Mucosa of descending colon (tissue), 3 donors: ENCODE data around the gene ASTN2. TPM values are rescaled to one million over a fixed set of nuclear protein-coding genes. Genes with fewer than 3 reads are reported as not detected.

ENCODE experiments used
- ATAC-seq: fragments of 200-7000 bp; cut with Tn5 transposase; one replicate; pipeline ENCODE4 v1.9.1; 2020; ENCODE audit warnings: mild to moderate bottlenecking, moderate library complexity
- DNase-seq, 3 donors: peaks; one replicate each; pipeline ENCODE4 v3.0.0-alpha.2; 2020
- H3K36me3 ChIP-seq: fragments of 200-600 bp; one replicate; pipeline ENCODE4 v1.8.0; 2021; ENCODE audit warnings: low read depth, mild to moderate bottlenecking
- H3K4me1 ChIP-seq: fragments of 200-600 bp; one replicate; pipeline ENCODE4 v1.8.0; 2021; ENCODE audit warnings: low read depth, mild to moderate bottlenecking
- H3K4me3 ChIP-seq: fragments of 200-600 bp; one replicate; pipeline ENCODE4 v1.8.0; 2021; ENCODE audit warnings: mild to moderate bottlenecking
- H3K9me3 ChIP-seq: fragments of 200-600 bp; one replicate; pipeline ENCODE4 v1.8.0; 2021; ENCODE audit warnings: mild to moderate bottlenecking
- intact Hi-C, 2 donors: fragments of 100-400 bp; cut with DNase I in 1 of 2; cut with micrococcal nuclease in 1 of 2; formaldehyde crosslinking; loops; one replicate each; pipeline versions ENCODE4 v1.11.0 to v1.11.1; 2022; cut with DNase I, micrococcal nuclease
- total RNA-seq, 3 donors: library from RNA; stranded (reverse); fragmentation: NEBNext Ultra II Directional in 2 of 3; extraction: Animal tissue kit (Norgen Biotek cat#: 25700) in 2 of 3; gene quantifications; one replicate each; pipeline versions ENCODE4 v1.2.1 to v1.2.4, GENCODE V29; 2021 to 2023
- TF ChIP-seq, protein P1 (sequence below): fragments of 200-600 bp; IDR thresholded peaks from one replicate; pipeline ENCODE4 v1.8.0; 2022; ENCODE audit warnings: antibody characterized with exemption, mild to moderate bottlenecking
- donor health status: DM: no; HTN: no; CAD: no; lungs with moderate emphysema.
- donor health status: DM: no; HTN: no; CAD: no.
- donor health status: DM: no; HTN: yes; CAD: no.

ASTN2 gene
- total RNA-seq, 3 donors from 2014 or later, result 3.5 to 6.1 (median 5.4) TPM

DNA sequence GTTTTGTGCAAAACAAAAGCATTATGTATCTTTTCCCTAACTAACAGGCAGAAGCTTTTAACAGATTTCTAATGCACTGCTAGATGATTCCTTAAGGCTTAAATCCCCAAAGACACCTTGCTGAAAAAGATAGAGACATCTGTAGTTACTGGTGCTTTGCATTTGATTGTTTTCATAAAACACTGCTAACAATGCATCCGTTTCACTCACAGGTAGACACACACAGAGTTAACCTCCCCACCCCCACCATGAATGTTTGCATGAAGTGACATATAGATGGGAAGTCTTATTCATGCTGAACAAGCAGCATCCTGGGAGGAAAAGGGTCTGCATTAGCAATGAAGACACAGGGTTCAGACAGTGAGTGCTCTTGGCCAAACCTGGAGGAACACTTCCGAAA lies 100.9 kb downstream of the ASTN2 start:
- no peaks in the 10 kb centered on the region for H3K4me1 ChIP-seq
- DNase-seq, result no peak
- TF ChIP-seq, protein P1, sequence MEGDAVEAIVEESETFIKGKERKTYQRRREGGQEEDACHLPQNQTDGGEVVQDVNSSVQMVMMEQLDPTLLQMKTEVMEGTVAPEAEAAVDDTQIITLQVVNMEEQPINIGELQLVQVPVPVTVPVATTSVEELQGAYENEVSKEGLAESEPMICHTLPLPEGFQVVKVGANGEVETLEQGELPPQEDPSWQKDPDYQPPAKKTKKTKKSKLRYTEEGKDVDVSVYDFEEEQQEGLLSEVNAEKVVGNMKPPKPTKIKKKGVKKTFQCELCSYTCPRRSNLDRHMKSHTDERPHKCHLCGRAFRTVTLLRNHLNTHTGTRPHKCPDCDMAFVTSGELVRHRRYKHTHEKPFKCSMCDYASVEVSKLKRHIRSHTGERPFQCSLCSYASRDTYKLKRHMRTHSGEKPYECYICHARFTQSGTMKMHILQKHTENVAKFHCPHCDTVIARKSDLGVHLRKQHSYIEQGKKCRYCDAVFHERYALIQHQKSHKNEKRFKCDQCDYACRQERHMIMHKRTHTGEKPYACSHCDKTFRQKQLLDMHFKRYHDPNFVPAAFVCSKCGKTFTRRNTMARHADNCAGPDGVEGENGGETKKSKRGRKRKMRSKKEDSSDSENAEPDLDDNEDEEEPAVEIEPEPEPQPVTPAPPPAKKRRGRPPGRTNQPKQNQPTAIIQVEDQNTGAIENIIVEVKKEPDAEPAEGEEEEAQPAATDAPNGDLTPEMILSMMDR, result no peak
- H3K4me3 ChIP-seq, result no peak overlapping the region
- ATAC-seq, result no peak
- intact Hi-C loops, result no loop called here
- H3K9me3 ChIP-seq, result no peaks in the 10 kb centered on the region
- H3K36me3 ChIP-seq, result no peaks in the 10 kb centered on the region

DNA sequence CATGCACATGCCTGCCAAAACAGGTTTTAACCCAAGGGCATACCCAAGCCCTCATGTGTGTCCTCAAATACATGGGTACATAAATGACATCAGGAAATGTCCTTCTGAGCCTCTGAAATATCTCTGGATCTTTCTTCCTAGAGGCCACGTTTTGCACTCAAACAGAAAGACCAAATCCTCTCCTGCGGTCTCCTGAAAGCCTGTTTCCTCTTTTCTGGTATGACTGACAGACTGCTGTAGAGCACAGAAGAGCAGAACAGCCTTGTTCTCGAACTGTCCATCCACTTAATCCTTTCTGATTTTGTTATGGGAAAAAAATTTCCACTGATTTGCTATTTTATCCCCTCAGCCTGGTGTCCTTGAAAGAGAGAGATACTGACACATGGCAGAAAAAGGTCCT lies 107.2 kb downstream of the ASTN2 start:
- TF ChIP-seq, protein P1, result no peak
- intact Hi-C loops, result no loop called here
- H3K36me3 ChIP-seq, result no peaks in the 10 kb centered on the region
- H3K4me1 ChIP-seq, result no peaks in the 10 kb centered on the region
- H3K4me3 ChIP-seq, result no peak overlapping the region
- ATAC-seq (no peak), DNase-seq (no peak)
- no peaks in the 10 kb centered on the region for H3K9me3 ChIP-seq

DNA sequence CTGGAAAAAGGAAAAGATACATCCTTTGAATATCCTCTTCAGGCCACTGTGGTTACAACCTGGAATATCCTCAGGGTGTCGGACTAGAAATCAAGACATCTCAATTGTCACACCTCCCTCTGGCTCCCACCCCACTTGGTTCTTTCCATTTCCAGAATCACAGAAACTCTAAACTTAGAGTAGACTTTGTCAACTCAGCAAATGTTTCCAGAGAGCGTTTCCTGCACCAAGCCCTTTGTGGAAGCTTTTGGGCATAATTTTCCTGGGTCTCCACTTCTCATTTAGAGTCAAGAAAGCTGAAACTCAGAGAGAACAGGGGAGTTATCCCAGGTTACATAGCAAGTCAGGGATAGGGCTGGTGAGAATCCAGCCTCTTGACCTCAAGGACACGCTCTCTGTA lies 108.8 kb downstream of the ASTN2 start:
- H3K4me1 ChIP-seq, result no peaks in the 10 kb centered on the region
- intact Hi-C loops, result no loop called here
- H3K4me3 ChIP-seq, result no peak overlapping the region
- no peak for ATAC-seq
- H3K9me3 ChIP-seq, result no peaks in the 10 kb centered on the region
- TF ChIP-seq, protein P1, result no peak
- H3K36me3 ChIP-seq, result no peaks in the 10 kb centered on the region
- DNase-seq, result no peak

DNA sequence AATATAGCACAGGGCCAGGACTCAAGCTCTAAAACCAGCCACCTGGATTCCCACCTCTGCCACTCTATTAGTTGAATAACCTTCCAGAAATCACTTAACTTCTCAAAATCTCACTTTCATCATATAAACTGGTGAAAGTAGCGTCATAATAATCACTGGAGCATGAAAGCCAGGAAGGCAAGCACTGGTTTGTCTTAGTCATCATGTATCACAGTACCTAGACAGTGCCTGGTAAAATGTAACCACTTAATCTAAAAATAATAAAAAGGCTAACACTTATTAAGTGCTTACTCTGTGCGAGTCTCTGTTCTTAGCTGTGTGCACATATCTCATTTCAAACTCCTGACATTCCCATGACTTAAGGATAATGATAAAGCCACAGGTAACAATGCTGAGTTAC lies 109.4 kb downstream of the ASTN2 start:
- no peak for ATAC-seq
- intact Hi-C loops, result no loop called here
- Histone ChIP-seq H3K9me3 (no peaks in the 10 kb centered on the region), H3K4me1 (no peaks in the 10 kb centered on the region), H3K4me3 (no peak overlapping the region), H3K36me3 (no peaks in the 10 kb centered on the region)
- no peak for DNase-seq
- TF ChIP-seq, protein P1, result no peak

DNA sequence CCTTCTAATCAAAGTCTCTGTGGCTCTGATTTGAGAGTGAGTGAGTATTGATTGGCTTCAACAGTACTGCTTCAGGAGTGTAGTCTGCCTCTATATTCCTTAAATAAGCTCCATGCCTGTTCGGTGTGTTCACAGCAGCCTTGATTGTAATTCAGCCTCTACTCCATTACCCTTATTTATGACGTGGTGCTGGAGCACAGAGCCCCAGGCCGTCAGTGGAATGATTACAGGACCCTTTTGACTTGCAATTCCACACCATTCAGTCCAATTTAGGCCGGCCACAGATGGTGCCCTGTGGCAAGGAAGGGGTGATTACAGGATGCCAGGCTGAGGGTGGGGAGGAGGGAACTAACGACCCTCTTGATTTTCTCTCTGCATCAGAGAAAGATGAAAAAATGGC lies 110.3 kb downstream of the ASTN2 start:
- no peak for ATAC-seq

More for the DNA sequence above, 110.3 kb downstream of the ASTN2 start:
- intact Hi-C loops, result no loop called here
- TF ChIP-seq, protein P1, result no peak
- H3K9me3 ChIP-seq, result no peaks in the 10 kb centered on the region
- no peaks in the 10 kb centered on the region for H3K36me3 ChIP-seq
- no peak for DNase-seq
- no peaks in the 10 kb centered on the region for H3K4me1 ChIP-seq
- H3K4me3 ChIP-seq, result no peak overlapping the region
